ENCODE measurements around the gene USP35. TPM values are rescaled to one million over a fixed set of nuclear protein-coding genes. Genes with fewer than 3 reads are reported as not detected.

USP35 gene
- total and polyA plus RNA-seq, 2 experiments from 2014 or later, result 11.1 to 35.0 TPM

DNA sequence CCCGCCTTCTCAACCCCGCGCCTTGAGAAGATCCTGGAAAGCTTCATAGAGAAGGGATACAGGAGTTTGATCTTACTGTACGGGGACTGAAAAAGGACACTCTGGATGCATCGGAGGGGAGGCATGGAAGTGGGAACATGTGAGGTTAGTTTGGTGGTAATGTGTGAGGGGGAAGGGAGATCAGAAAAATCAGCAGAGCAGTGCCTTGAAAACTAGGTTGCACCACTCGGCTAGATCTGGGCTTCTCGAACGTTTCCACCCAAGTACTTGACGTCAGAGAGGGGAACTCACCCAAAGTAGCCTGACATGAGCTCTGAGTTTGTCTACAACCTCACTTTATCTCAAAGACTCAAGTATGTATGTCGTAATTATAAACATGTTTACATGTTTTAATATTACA is 14.5 kb downstream of the USP35 start:
- Histone ChIP-seq H3K4me3 (no peak overlapping the region), H3K27ac (no peak overlapping the region), H3K27me3 (no peaks in the 10 kb centered on the region), H3K36me3 (peaks cover 4% of the 10 kb centered on the region), H3K9me3 (ENCODE audit: low read depth) (no peaks in the 10 kb centered on the region), H3K4me1 (ENCODE audit: low read depth) (peaks cover 12% of the 10 kb centered on the region)
- TF ChIP-seq, protein P1, sequence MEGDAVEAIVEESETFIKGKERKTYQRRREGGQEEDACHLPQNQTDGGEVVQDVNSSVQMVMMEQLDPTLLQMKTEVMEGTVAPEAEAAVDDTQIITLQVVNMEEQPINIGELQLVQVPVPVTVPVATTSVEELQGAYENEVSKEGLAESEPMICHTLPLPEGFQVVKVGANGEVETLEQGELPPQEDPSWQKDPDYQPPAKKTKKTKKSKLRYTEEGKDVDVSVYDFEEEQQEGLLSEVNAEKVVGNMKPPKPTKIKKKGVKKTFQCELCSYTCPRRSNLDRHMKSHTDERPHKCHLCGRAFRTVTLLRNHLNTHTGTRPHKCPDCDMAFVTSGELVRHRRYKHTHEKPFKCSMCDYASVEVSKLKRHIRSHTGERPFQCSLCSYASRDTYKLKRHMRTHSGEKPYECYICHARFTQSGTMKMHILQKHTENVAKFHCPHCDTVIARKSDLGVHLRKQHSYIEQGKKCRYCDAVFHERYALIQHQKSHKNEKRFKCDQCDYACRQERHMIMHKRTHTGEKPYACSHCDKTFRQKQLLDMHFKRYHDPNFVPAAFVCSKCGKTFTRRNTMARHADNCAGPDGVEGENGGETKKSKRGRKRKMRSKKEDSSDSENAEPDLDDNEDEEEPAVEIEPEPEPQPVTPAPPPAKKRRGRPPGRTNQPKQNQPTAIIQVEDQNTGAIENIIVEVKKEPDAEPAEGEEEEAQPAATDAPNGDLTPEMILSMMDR (IDR thresholded peaks at IDR 0.05; ENCODE audit: low read depth, low read length), result no peak
- no peak for DNase-seq (ENCODE audit: low read depth in 1 of 2, low spot score in 1 of 2)

DNA sequence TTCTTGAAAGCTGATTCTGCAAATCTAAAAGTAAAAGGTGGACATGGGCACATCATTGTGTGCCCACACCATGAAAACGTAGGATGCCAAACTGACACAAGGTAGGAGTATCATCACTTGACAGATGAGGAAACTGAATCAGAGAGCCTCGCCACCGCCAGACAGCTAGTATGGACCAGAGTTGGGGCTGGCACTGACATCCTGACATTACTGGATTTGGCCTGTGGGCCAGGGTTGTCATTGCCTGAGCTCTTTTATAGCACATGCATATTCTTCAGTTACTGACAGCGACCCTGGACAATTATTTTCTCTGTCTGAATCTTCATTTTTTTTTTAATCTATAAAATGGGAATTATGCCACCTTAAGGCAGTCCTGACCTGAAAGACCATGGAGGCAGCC is 16.5 kb downstream of the USP35 start:
- peaks cover 12% of the 10 kb centered on the region for H3K4me1 ChIP-seq (ENCODE audit: low read depth)
- H3K36me3 ChIP-seq, result peaks cover 1% of the 10 kb centered on the region
- H3K9me3 ChIP-seq (ENCODE audit: low read depth), result no peaks in the 10 kb centered on the region
- TF ChIP-seq, protein P1 (IDR thresholded peaks at IDR 0.05; ENCODE audit: low read depth, low read length), result no peak
- H3K27ac ChIP-seq, result no peak overlapping the region
- H3K4me3 ChIP-seq, result no peak overlapping the region
- no peak for DNase-seq (ENCODE audit: low read depth in 1 of 2, low spot score in 1 of 2)
- H3K27me3 ChIP-seq, result no peaks in the 10 kb centered on the region

DNA sequence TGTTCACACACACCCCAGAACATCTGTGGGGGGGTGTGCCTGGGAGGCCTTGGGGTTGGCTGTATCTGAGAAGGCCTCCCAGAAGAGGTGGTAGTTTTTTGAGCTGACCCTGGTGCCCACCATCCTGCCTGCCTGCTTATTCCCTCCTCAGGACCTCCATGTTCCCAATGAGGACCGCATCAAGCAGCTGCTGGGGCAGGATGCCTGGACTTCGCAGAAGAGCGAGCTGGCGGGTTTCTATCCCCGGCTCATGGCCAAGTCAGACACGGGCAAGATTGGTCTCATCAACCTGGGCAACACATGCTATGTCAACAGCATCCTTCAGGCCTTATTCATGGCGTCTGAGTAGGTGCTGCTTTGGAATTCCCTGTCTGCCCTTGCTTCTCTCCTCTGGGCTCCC is 17.0 kb downstream of the USP35 start:
- Histone ChIP-seq H3K27me3 (no peaks in the 10 kb centered on the region), H3K4me3 (no peak overlapping the region), H3K36me3 (peaks cover 5% of the 10 kb centered on the region), H3K9me3 (ENCODE audit: low read depth) (no peaks in the 10 kb centered on the region), H3K27ac (no peak overlapping the region), H3K4me1 (ENCODE audit: low read depth) (peaks cover 12% of the 10 kb centered on the region)
- TF ChIP-seq, protein P1 (IDR thresholded peaks at IDR 0.05; ENCODE audit: low read depth, low read length), result no peak
- DNase-seq (ENCODE audit: low read depth in 1 of 2, low spot score in 1 of 2), result no peak

DNA sequence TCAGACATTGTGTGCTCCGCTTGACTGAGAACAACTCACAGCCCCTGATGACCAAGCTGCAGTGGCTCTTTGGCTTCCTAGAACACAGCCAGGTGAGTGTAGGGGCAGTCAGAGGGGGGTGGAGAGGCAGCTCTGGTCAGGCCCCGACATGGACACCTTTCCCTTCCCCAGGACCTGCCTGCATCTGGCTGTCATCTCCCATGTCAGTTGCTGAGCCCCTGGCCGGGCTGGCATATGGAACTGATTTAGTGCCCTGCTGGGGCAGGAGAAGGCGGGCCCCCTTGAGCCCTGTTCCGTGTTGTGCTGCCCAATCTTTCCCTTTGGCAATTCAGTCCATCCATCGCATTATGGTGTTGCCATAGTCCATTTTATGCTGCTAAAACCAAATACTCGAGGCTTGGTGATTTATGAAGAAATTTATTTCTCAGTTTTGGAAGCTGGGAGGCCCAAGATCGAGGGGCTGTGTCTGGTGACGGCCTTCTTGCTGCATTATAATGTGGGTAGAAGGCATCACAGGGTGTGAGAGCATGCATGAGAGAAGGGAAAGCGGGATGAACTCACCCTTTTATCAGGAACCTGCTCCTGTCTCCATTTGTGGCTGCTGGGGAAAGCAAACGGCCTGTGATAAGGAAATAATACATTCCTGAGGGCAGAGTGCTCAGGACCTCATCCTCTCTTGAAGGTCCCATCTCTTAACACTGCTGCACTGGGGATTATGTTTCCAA is 19.0 kb downstream of the USP35 start:
- H3K4me3 ChIP-seq, result no peak overlapping the region
- H3K4me1 ChIP-seq (ENCODE audit: low read depth), result peaks cover 18% of the 10 kb centered on the region
- DNase-seq (ENCODE audit: low read depth in 1 of 2, low spot score in 1 of 2), result peak in 1 of 2 donors; percentile 40
- no peak overlapping the region for H3K27ac ChIP-seq
- H3K27me3 ChIP-seq, result no peaks in the 10 kb centered on the region
- peaks cover 7% of the 10 kb centered on the region for H3K36me3 ChIP-seq
- H3K9me3 ChIP-seq (ENCODE audit: low read depth), result no peaks in the 10 kb centered on the region
- TF ChIP-seq, protein P1 (IDR thresholded peaks at IDR 0.05; ENCODE audit: low read depth, low read length), result no peak

DNA sequence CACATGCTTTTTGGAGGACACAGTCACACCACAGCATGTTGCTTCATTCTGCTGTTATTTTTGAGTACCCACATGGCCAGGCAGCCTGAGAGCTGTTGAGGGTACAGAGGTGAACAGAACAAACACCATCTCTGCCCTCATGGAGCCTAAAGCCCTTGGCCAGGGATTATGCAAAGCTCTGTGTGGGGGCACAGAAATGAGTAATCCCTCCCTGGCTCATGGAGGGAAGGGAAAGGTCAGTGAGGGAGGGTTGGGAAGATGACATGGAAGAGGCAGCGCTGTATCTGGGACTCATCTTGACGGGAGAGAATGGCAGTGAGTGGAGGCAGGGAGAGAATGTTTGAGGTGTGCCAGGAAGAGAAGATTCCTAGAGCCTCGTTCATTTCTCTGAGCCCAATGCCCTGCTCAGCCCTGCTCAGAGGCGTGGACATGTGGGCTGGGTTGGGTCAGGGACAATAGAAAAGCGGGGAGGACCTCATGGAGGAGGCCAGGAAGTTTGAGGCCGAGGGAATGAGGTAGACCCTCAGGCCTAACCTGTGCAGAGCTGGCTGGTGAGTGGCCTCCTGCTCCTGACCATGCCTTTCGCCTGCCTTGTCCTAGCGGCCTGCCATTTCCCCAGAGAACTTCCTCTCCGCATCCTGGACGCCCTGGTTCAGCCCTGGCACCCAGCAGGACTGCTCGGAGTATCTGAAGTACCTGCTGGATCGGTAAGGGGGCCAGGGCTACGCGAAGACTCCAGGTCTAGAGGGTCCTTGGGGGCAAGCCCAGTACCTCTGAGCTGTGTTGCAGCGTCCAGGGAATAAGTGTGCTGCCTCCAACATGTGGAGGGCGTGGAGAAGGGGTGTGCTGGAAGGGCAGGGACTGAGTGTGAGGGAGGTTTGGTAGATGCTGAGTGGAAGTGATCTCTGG is 19.8 kb downstream of the USP35 start:
- TF ChIP-seq, protein P1 (IDR thresholded peaks at IDR 0.05; ENCODE audit: low read depth, low read length), result no peak
- Histone ChIP-seq H3K4me1 (ENCODE audit: low read depth) (peaks cover 24% of the 10 kb centered on the region), H3K36me3 (peaks cover 7% of the 10 kb centered on the region), H3K27ac (no peak overlapping the region), H3K4me3 (no peak overlapping the region), H3K9me3 (ENCODE audit: low read depth) (no peaks in the 10 kb centered on the region), H3K27me3 (no peaks in the 10 kb centered on the region)
- peak in 1 of 2 donors; percentile 47 for DNase-seq (ENCODE audit: low read depth in 1 of 2, low spot score in 1 of 2)

All from cardiac muscle cell (in vitro differentiated cells and primary cell).